Measurements from ENCODE around the gene BOLL.
"Not testable (repeated sequence)": the region's sequence is repeated elsewhere in the genome, so short reads cannot be mapped to it uniquely, and the experiment has no call there.

BOLL gene

DNA sequence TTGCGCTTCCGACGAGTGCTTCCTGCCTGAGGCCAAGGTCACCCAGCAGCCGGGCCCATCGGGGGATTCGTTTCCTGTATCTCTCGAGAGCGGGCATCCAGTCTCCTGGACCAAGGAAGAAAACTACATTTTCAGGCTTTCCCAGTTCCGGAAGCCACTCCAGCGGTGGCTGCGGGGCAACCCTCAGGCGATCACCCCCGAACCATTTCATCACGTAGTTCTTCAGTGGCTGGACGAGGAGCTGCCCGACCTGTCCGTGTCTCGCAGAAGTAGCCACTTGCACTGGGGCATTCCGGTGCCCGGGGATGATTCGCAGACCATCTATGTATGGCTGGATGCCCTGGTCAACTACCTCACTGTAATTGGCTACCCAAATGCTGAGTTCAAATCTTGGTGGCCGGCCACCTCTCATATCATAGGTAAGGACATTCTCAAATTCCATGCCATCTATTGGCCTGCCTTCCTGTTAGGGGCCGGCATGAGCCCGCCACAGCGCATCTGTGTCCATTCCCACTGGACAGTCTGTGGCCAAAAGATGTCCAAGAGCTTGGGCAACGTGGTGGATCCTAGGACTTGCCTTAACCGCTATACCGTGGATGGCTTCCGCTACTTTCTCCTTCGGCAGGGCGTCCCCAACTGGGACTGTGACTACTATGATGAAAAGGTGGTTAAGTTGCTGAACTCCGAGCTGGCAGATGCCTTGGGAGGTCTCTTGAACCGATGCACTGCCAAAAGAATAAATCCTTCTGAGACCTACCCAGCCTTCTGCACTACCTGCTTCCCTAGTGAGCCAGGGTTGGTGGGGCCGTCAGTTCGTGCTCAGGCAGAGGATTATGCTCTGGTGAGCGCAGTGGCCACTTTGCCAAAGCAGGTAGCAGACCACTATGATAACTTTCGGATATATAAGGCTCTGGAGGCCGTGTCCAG, 78.9 kb downstream of the BOLL start:
- ATAC-seq = no peak

DNA sequence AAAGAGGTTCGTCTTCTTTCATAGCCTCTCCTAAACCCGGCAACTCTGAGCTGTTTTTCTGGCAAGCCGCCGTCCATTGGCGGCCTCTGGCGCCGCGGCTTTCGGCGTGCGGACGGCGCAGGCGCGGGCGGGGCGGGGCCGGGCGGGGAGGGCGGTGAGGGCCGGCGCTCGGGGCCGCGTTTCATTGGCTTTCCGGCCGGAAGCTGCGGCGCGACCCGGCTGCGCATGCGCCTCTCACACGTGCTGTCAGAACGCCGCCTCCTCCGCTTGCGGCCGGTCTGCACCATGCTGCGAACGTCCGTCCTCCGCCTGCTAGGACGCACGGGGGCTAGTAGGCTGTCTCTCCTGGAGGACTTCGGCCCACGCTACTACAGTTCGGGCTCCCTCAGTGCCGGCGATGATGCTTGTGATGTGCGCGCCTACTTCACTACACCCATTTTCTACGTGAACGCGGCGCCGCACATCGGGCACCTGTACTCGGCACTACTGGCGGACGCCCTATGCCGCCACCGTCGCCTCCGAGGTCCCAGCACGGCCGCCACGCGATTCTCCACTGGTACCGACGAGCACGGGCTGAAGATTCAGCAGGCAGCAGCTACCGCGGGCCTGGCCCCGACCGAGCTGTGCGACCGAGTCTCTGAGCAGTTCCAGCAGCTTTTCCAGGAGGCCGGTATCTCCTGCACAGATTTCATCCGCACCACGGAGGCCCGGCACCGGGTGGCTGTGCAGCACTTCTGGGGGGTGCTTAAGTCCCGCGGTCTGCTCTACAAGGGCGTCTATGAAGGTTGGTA, 79.8 kb downstream of the BOLL start, which contains the start of gene MARS2:
MARS2 (plus strand) TSS at position 249 of the 791 bp plus-strand sequence; CDS start at position 286, 37 bp downstream.
- ATAC-seq = peak; percentile 85 to 88

DNA sequence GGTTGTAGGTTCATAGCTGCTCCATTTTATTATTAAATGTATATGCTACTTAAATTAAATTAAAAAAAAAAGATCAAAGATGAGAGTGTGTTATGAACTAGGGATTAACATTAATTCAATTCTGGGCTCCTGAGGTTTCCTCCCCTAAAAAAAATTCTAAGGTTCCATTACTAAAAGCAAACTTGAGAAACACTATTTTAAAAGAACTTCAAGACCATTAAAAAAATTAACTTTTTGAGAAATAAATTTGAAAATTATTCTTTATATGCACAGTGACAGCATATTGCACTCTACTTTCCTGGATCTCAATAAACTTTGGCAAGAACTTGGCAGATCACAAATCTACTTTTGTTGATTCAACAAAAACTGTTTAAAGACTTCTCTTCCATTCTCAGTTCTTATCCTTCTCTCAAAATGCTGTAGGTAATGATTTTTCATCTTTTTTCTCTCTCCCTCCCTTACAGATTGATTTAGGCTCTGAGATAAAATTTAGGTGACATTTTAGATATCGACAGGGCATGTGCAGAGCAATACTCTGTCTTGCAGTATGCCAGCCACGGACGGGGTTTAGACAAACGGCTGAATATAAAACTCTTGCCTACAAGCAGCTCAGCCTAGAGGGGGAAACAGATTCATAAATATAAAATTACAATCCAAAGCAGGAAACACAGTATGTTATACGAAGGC, 80.5 kb downstream of the BOLL start:
- ATAC-seq = peak; percentile 44 to 46

DNA sequence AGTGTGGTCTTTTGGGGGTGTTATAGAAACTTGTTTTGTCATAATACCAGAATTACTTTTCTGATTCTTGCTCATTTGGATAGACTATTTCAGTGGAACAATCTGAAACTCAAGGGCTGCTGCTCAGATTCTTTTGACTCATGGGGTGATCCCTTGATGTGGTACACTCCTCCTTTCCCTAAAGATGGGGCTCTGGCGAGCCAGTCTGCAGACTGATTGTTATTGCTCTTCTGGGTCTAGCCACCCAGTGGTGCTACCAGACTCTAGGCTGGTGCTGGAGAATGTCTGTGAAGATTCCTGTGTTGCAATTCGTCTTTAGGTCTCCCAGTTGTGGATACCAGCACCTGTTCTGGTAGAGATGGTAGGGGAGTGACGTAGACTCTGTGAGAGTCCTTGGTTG, 84.2 kb downstream of the BOLL start:
- ATAC-seq = no peak

DNA sequence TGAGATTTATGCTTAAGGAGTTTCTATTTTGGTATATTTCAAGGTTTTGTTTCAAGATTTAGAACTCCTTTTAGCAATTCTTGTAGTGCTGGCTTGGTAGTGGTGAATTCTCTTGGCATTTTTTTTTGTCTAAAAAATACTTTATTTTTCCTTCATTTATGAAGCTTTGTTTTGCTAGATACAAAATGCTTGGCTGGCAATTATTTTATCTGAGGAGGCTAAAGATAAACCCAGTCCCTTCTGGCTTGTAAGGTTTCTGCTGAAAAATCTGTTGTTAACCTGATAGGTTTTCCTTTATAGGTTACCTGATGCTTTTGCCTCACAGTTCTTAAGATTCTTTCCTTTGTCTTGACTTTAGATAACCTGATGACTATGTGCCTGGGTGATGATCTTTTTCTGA, 85.4 kb downstream of the BOLL start:
- not testable (repeated sequence) for ATAC-seq

DNA sequence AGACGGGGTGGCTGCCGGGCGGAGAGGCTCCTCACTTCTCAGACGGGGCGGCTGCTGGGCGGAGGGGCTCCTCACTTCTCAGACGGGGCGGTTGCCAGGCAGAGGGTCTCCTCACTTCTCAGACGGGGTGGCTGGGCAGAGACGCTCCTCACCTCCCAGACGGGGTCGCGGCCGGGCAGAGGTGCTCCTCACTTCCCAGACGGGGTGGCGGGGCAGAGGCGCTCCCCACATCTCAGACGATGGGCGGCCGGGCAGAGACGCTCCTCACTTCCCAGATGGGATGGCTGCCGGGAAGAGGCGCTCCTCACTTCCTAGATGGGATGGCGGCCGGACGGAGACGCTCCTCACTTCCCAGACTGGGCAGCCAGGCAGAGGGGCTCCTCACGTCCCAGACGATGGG, 88.5 kb downstream of the BOLL start:
- ATAC-seq = not testable (repeated sequence)

DNA sequence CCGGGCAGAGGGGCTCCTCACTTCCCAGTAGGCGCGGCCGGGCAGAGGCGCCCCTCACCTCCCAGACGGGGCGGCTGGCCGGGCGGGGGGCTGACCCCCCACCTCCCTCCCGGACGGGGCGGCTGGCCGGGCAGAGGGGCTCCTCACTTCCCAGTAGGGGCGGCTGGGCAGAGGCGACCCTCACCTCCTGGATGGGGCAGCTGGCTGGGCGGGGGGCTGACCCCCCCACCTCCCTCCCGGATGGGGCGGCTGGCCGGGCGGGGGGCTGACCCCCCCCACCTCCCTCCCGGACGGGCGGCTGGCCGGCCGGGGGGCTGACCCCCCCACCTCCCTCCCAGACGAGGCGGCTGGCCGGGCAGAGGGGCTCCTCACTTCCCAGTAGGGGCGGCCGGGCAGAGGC, 89.1 kb downstream of the BOLL start:
- not testable (repeated sequence) for ATAC-seq

DNA sequence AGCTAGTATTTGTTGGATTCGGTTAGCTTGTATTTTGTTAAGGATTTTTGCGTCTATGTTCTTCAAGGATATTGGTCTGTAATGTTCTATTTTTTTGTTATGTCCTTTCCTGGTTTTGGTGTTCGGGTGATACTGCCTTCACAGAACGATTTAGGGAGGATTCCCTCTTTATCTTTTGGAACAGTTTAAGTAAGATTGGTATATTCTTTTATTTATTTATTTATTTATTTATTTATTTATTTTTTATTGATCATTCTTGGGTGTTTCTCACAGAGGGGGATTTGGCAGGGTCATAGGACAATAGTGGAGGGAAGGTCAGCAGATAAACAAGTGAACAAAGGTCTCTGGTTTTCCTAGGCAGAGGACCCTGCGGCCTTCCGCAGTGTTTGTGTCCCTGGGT, 89.9 kb downstream of the BOLL start:
- ATAC-seq = not testable (repeated sequence)

DNA sequence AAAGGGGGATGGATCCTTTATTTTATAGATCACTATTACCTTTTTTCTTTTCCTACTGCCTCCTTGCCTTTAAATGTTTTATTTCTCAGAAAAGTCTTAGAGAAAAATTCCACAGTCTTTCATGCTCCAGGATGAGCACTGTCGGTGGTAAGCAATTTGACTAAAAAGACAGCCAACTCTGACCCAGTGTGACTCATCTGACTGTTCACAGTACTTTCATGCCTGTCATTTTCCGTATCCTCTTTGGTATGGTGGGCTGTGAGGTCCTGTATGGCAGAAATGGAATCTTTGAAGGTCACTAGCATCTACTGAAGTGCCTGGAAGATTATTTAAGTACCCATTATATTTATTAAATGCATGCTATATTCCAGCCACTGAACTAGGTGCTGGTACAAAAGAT, 107.6 kb downstream of the BOLL start:
- no peak for ATAC-seq

DNA sequence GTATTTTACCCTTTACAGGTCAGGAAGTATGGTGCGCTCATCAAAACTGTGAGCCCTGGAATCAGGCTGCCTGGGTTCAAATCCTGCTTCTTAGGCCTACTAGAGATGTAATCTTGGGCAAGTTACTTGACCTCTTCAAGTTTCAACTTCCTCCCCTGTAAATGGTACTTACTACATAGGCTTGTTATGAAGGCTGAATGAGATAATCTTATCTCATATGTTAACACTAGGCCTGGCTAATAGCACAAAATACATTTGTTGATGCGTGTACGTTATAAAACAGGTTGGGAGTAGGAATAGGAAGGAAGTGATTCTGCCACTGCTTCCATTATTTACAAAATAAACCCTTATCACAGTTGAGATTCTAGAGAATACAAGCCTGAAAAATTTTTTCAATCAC, 108.1 kb downstream of the BOLL start:
- ATAC-seq = no peak

All from activated CD4-positive, CD25-positive, alpha-beta regulatory T cell treated with anti-CD3 and anti-CD28 coated beads, Interleukin-2, amount 50 U/mL, for 24 hours (primary cell).